H1 (cell line): ENCODE data around the gene PDXP. TPM values are rescaled to one million over a fixed set of nuclear protein-coding genes. Genes with fewer than 3 reads are reported as not detected.

Experiments
- BCL11A ChIP-seq, 2 experiments: IDR thresholded peaks; one replicate each; pipeline ENCODE4 v1.6.1; 2011; ENCODE audit warnings: low read depth in 2 of 2, low read length in 2 of 2, mild to moderate bottlenecking in 2 of 2
- CEBPB ChIP-seq: IDR thresholded peaks from 2 replicates; pipeline ENCODE4 v1.6.1; 2012; ENCODE audit warnings: low read depth, low read length
- E2F6 ChIP-seq: IDR thresholded peaks from 2 replicates; pipeline ENCODE4 v1.6.1; 2012; ENCODE audit warnings: inconsistent platforms
- KDM1A ChIP-seq: fragments of 200-600, 300-600 bp; sonication (generic); IDR thresholded peaks from 2 replicates; pipeline ENCODE4 v1.7.1; 2016; ENCODE audit warnings: mild to moderate bottlenecking, low read length, borderline replicate concordance
- NRF1 ChIP-seq: IDR thresholded peaks from 2 replicates; pipeline ENCODE4 v1.6.1; 2011; ENCODE audit warnings: mild to moderate bottlenecking, low read depth, low read length, improper control_type of control experiment
- RXRA ChIP-seq: IDR thresholded peaks from 2 replicates; pipeline ENCODE4 v1.6.1; 2011; ENCODE audit warnings: low read depth, mild to moderate bottlenecking, low read length, moderate library complexity; ENCODE audit not compliant: insufficient read depth
- SIRT6 ChIP-seq: IDR thresholded peaks from one replicate; pipeline ENCODE4 v1.7.1; 2012; ENCODE audit warnings: low read length, inconsistent platforms
- TAF7 ChIP-seq: optimal IDR thresholded peaks from 2 replicates; pipeline ENCODE3; 2011; ENCODE audit warnings: low read depth, mild to moderate bottlenecking, inconsistent platforms, low read length, moderate library complexity, borderline replicate concordance
- TEAD4 ChIP-seq: IDR thresholded peaks from 2 replicates; pipeline ENCODE4 v1.6.1; 2012; ENCODE audit warnings: low read depth, low read length, inconsistent platforms, mixed read lengths
- ZNF274 ChIP-seq: IDR thresholded peaks from 2 replicates; pipeline ENCODE4 v1.7.0; 2012; ENCODE audit warnings: low read length, borderline replicate concordance; ENCODE audit errors: extremely low read depth
- polyA plus RNA-seq, 7 experiments: library from polyadenylated mRNA; depleted of rRNA in 3 of 7; stranded (reverse) in 5 of 7; unstranded in 2 of 7; fragments of >200 nt in 5 of 7; fragments of 200-250 nt in 2 of 7; gene quantifications; 1 replicate in 5 of 7; 2 replicates in 1 of 7; 4 replicates in 1 of 7; pipeline versions ENCODE4 v1.2.1 to v1.2.3, GENCODE V29; 2011 to 2013; ENCODE audit warnings: missing spikeins in 2 of 7, mixed read lengths in 2 of 7
- total RNA-seq: library from RNA; stranded (reverse); fragmentation: NEBNext Ultra II Directional; extraction: Animal tissue kit (Norgen Biotek cat#: 25700); gene quantifications from 2 replicates; pipeline ENCODE4 v1.2.1, GENCODE V29; 2021

PDXP gene
- total and polyA plus RNA-seq, 2 of the 8 experiments (the other 6 are each of a cell fraction or from before 2014, with no cell fraction given): 36.6 to 67.7 TPM

- TF ChIP-seq TEAD4 (peak; percentile 21; the same call in 1 of the 2 replicates), NRF1 (no peak), CEBPB (no peak), BCL11A (IDR thresholded peaks at IDR 0.05; ENCODE audit: low read depth in 2 of 2, low read length in 2 of 2) (no peak), SIRT6 (no peak), KDM1A (peak; percentile 75; the same call in 1 of the 2 replicates), TAF7 (no peak), ZNF274 (no peak), E2F6 (peak; percentile 56; the same call in 1 of the 2 replicates), RXRA (no peak)
These were observed 16.7 kb downstream of the PDXP start, which contains the start of gene LGALS1 (continued) for GRCh38 chr22:37674951-37675929.
